ENCODE data around the gene TGFBR1. TPM values are rescaled to one million over a fixed set of nuclear protein-coding genes. Genes with fewer than 3 reads are reported as not detected.

TGFBR1 gene
- total RNA-seq, 1 donor from 2014 or later: 78.8 TPM

- no peak for ATAC-seq
- peaks cover 6% of the 10 kb centered on the region for H3K4me1 ChIP-seq
- no peak overlapping the region for H3K27ac ChIP-seq
- DNase-seq: no peak
- no peak overlapping the region for H3K4me3 ChIP-seq
- peaks cover 79% of the 10 kb centered on the region for H3K36me3 ChIP-seq
- TF ChIP-seq CTCF (IDR thresholded peaks at IDR 0.05): no peak
- intact Hi-C loops (cut with DNase I): no loop called here
- no peaks in the 10 kb centered on the region for H3K27me3 ChIP-seq (ENCODE audit: low read depth)
- no peaks in the 10 kb centered on the region for H3K9me3 ChIP-seq
Observed at GRCh38 chr9:99143655-99144054, 38.7 kb downstream of the TGFBR1 start.

GRCh38 chr9:99144966-99145365 lies 40.1 kb downstream of the TGFBR1 start:
- no peak overlapping the region for H3K27ac ChIP-seq
- no peaks in the 10 kb centered on the region for H3K27me3 ChIP-seq (ENCODE audit: low read depth)
- TF ChIP-seq CTCF (IDR thresholded peaks at IDR 0.05): no peak
- intact Hi-C loops (cut with DNase I): no loop called here
- DNase-seq: no peak
- H3K4me1 ChIP-seq: peaks cover 6% of the 10 kb centered on the region
- H3K4me3 ChIP-seq: no peak overlapping the region
- H3K9me3 ChIP-seq: no peaks in the 10 kb centered on the region
- ATAC-seq: no peak
- H3K36me3 ChIP-seq: peaks cover 89% of the 10 kb centered on the region

GRCh38 chr9:99146574-99146973 lies 41.7 kb downstream of the TGFBR1 start:
- Histone ChIP-seq H3K4me3 (no peak overlapping the region), H3K4me1 (no peaks in the 10 kb centered on the region), H3K36me3 (peaks cover 89% of the 10 kb centered on the region), H3K9me3 (no peaks in the 10 kb centered on the region), H3K27me3 (ENCODE audit: low read depth) (no peaks in the 10 kb centered on the region), H3K27ac (no peak overlapping the region)
- intact Hi-C loops (cut with DNase I): no loop called here
- no peak for TF ChIP-seq CTCF (IDR thresholded peaks at IDR 0.05)
- DNase-seq: no peak
- ATAC-seq: no peak

GRCh38 chr9:99147177-99147576 lies 42.3 kb downstream of the TGFBR1 start:
- intact Hi-C loops (cut with DNase I): no loop called here
- Histone ChIP-seq H3K27ac (no peak overlapping the region), H3K27me3 (ENCODE audit: low read depth) (no peaks in the 10 kb centered on the region), H3K9me3 (no peaks in the 10 kb centered on the region), H3K4me1 (no peaks in the 10 kb centered on the region), H3K36me3 (peaks cover 89% of the 10 kb centered on the region), H3K4me3 (no peak overlapping the region)
- DNase-seq (no peak), ATAC-seq (no peak)
- TF ChIP-seq CTCF (IDR thresholded peaks at IDR 0.05): no peak

- H3K27me3 ChIP-seq (ENCODE audit: low read depth): no peaks in the 10 kb centered on the region
- no peak for TF ChIP-seq CTCF (IDR thresholded peaks at IDR 0.05)
- DNase-seq (no peak), ATAC-seq (no peak)
- intact Hi-C loops (cut with DNase I): no loop called here
- peaks cover 55% of the 10 kb centered on the region for H3K36me3 ChIP-seq
- no peak overlapping the region for H3K27ac ChIP-seq
- no peaks in the 10 kb centered on the region for H3K4me1 ChIP-seq
- no peak overlapping the region for H3K4me3 ChIP-seq
- H3K9me3 ChIP-seq: no peaks in the 10 kb centered on the region
Observed at GRCh38 chr9:99150451-99151171, 45.7 kb downstream of the TGFBR1 start.
